Muscle of back (tissue), 13 donors: Measurements from ENCODE around the gene KDELR3. TPM values are rescaled to one million over a fixed set of nuclear protein-coding genes. Genes with fewer than 3 reads are reported as not detected.
A peak's percentile ranks its signal among the peaks of the same experiment; 100 is the strongest.

ENCODE experiments used
- DNase-seq, 3 donors: peaks; one replicate each; pipeline versions ENCODE4 v3.0.0 to v3.0.0-alpha.2; 2013
- long read RNA-seq, 9 donors: transcript quantifications; one replicate each; lab custom pipeline, GENCODE V29; 2026
- polyA plus RNA-seq, 10 donors: library from polyadenylated mRNA; unstranded; fragments of 120-200 nt; gene quantifications; one replicate each; pipeline ENCODE4 v1.2.1, GENCODE V29; 2013; ENCODE audit not compliant: insufficient read length in 10 of 10

The KDELR3 gene
- 10 to 100 TPM; 24.8 to 43.4 (median 37.7) TPM for polyA plus RNA-seq
- long read RNA-seq, donor 1, transcript KDELR3-202 (4 exons, 931 nt), result minor isoform, 7 of 179 reads
- long read RNA-seq, donor 1, transcript KDELR3-201 (5 exons, 1,728 nt), result major isoform, 21 of 179 reads
- long read RNA-seq, donor 1, partial matches to known transcripts, result 119 of 179 reads
- long read RNA-seq, donor 1, other reads (novel, unspliced or antisense), result 32 of 179 reads
- long read RNA-seq, donor 2, transcript KDELR3-201 (5 exons, 1,728 nt), result major isoform, 10 of 12 reads
- long read RNA-seq, donor 2, partial matches to known transcripts, result 0 of 12 reads
- long read RNA-seq, donor 2, other reads (novel, unspliced or antisense), result 0 of 12 reads
- long read RNA-seq, donor 3, result 0 reads
- long read RNA-seq, donor 4, transcript KDELR3-201 (5 exons, 1,728 nt), result major isoform, 27 of 31 reads
- long read RNA-seq, donor 4, partial matches to known transcripts, result 0 of 31 reads
- long read RNA-seq, donor 4, other reads (novel, unspliced or antisense), result 0 of 31 reads
- long read RNA-seq, donor 5, transcript KDELR3-202 (4 exons, 931 nt), result minor isoform, 10 of 36 reads
- long read RNA-seq, donor 5, transcript KDELR3-201 (5 exons, 1,728 nt), result major isoform, 26 of 36 reads
- long read RNA-seq, donor 5, partial matches to known transcripts, result 0 of 36 reads
- long read RNA-seq, donor 5, other reads (novel, unspliced or antisense), result 0 of 36 reads
- long read RNA-seq, donor 6, transcript KDELR3-201 (5 exons, 1,728 nt), result major isoform, 28 of 232 reads
- long read RNA-seq, donor 6, transcript KDELR3-202 (4 exons, 931 nt), result minor isoform, 5 of 232 reads
- long read RNA-seq, donor 6, partial matches to known transcripts, result 172 of 232 reads
- long read RNA-seq, donor 6, other reads (novel, unspliced or antisense), result 27 of 232 reads
- long read RNA-seq, donor 7, transcript KDELR3-202 (4 exons, 931 nt), result minor isoform, 6 of 17 reads
- long read RNA-seq, donor 7, transcript KDELR3-201 (5 exons, 1,728 nt), result major isoform, 11 of 17 reads
- long read RNA-seq, donor 7, partial matches to known transcripts, result 0 of 17 reads
- long read RNA-seq, donor 7, other reads (novel, unspliced or antisense), result 0 of 17 reads
- long read RNA-seq, donor 8, transcript KDELR3-201 (5 exons, 1,728 nt), result major isoform, 20 of 33 reads
- long read RNA-seq, donor 8, transcript KDELR3-202 (4 exons, 931 nt), result minor isoform, 13 of 33 reads
- long read RNA-seq, donor 8, partial matches to known transcripts, result 0 of 33 reads
- long read RNA-seq, donor 8, other reads (novel, unspliced or antisense), result 0 of 33 reads
- long read RNA-seq, donor 9, transcript KDELR3-201 (5 exons, 1,728 nt), result major isoform, 5 of 7 reads
- long read RNA-seq, donor 9, partial matches to known transcripts, result 0 of 7 reads
- long read RNA-seq, donor 9, other reads (novel, unspliced or antisense), result 0 of 7 reads

DNA sequence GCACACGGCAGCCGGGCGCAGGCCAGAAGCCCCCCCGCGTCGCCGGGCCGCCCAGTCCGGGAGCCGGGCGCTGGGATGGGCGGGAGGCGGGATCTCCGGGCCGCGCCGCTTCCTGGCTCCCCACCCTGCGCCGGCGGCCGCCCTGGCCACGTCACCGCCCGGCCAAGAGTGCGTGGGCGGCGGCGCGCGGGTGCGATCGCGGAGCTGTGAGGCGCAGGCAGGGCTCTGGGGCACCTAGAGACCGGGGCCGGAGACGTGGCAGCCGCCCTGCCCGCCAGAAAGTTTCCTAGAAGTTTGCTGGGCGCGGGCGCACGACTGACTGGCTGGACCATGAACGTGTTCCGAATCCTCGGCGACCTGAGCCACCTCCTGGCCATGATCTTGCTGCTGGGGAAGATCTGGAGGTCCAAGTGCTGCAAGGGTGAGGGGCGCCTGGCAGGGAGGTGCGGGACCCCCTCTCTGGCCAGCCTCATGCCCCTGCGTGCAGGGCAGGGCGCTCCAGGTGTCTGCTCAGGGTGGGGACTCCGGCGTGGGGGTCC is at the start of gene KDELR3:
Gene KDELR3 (plus strand): TSS at position 193 of the 539 bp plus-strand sequence. CDS start 138 bp downstream, at position 331.
- peak; percentile 64 to 89 (median 74) for DNase-seq

DNA sequence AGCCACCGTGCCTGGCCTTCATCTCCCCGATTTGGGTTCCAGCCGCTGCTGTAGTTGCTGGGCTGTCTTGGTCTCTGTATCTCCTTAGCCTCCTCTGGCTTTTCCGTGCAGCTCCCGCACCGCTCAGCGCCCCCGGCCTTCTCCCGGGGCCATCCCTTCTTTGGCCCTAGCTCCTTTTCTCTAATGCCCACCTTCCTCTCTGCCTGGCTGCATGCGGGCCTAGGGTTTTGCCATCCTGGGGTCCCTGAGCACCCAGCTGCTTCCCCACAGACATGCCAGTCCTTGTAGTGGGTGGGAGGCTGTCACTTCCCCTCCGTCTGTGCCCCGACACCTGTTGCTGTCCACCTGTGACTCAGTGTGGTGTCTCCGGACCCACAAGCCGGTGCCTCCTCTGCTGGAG is 49.3 kb upstream of the KDELR3 start:
- DNase-seq, result no peak

DNA sequence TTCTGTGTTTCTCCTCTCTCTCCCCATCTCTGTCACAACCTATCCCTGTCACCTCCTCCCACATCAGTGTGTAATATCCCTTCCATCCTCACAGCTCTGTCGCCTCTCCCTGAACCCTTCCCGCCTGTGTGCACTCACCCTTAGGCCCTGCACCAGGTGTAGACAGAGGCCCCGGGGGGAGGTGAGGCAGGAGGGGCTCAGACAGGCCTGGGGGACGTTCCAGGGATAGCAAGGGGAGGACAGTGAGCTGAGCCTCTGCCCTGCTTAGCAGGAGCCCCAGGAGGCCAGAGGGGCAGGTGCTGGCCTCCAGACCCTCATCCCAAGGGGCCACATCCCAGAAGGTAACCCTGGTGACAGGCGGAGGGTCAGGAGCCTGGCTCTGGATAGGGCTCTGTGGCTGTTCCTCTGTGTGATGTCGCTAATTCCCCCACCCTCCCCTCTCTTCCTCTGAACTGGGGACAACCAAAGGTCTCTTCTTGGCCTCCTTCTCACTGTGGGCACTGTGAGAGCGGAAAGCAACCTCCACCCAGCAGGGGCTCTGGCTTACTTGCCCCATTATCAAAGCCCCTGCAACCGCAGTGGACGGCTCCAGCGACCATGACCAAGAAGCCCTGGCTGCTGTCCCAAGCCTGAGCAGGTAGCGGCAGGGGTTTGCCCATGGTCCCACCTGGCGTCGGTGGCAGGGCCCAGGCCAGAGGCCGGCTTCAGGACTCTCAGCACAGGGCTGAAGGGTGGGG is 48.6 kb upstream of the KDELR3 start:
- no peak for DNase-seq

DNA sequence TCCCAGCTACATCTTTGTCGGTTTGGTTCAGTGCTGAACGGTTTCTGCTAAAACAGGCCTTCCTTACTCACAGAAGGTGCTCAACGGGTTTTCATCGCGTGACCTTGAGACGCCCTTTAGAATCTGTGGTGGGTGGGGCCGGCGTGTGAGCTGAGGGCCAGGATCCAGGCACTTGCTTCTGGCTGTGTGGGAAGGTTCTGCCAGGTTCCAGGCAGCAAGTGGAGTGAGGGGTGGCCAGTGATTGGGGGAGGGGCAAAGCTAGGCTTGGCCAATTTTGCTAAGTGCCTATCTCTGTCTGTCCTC is 48.1 kb upstream of the KDELR3 start:
- DNase-seq, result no peak

DNA sequence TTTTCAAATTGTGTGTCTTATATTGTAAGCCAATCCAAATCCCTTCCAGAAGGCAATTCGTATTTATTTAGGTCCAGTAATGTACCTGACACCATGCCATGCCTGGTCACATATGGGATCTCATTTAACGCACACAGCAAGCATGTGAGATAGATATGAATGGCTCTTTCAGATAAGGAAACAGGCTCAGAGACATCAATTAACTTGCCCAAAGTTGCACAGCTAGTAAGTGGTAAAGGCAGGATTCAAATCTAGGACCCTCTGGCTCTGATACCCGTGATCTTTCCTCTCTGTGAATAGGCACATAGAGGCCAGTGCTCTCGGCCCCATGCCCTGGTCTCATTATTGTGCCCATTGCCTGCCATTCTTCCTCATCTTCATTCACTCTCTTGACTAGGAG is 47.2 kb upstream of the KDELR3 start:
- no peak for DNase-seq

DNA sequence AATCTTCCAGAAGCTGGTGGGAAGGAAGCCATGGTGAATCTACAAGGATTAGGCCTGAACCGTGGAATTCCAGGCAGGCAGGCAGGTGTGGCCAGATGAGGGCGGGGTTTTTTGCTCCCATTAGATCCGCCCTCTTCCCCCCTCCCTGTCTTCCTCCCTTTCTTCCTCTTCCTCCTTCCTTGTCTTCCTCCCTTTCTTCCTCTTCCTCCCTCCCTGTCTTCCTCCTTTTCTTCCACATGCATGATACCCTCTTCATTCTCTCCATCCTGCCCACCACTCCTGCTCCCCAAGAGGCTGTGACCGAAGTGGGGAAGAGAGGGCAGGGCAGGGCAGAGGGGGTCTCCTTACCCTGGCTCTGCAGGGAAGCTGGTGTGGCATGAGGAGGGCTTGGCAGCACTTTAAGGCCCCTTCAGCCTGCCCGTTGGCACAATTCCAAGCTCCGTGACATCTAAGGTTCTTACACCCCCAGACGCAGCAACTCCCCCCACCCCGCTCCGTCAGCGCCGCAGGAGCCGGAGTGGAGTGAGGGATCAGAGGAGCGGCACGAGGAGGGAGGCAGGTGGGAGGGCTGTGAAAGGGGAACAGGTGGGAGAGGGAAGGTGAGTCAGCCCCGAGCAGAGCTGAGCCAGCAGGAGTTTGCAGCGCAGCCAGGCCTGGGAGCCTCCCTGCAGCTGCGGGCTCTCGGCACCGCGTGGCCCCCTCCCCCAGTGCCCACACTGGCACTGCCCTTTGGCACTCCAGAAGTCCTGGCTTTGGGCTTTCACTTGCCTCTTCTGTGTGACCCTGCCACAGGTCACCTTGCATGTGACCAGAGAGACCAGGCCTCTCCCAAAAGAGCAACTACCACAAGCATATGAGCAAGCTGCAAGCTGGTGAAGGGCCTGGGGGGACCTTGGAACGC is 45.0 kb upstream of the KDELR3 start:
- no peak for DNase-seq

DNA sequence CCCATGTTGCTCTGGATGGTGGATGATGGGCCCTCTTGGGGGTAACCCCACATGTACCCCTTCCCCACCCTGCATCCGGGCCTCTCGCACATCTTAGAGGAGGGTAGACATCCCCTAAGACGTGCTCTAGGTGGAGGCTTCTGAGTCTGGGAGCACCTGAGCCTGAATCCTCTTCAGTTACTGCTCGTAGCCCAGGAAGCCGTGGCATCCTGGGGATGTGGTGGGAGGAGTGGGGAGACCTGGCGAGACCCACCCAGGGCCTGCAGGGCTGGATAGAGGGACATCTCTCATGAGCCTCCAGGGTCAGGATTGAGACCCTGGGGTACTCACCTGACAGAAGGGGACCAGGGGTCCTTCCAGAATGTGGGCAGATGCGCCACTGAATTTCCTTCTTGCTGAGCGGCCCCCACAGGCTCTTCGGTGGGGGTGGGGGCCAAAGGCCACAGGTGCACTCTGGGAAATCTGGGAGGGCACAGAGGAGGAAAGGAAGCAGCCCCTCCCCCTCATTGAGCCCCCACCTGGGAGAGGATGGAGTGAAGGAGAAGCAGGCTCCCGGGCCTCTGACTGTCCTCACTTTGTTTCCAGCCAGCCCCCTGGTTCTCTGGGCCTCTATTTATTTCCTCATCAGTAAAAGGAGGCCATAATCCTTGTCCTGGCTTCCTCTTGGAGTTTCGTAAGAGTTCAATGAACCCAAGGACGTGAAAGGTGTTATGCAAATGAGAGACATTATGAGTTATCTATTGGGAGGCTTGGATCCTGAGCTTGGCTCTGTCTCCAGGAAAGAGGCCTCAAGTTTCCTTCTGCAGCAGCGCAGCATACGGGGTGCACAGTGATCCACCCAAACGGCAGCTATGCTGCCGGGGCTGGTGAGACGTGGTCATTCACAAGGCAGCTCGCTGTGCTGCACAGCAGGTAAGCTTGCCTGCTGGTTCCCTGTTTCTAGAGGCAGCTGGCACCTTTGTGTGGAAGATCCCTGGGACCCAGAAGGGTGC is 44.1 kb upstream of the KDELR3 start:
- DNase-seq, result no peak

DNA sequence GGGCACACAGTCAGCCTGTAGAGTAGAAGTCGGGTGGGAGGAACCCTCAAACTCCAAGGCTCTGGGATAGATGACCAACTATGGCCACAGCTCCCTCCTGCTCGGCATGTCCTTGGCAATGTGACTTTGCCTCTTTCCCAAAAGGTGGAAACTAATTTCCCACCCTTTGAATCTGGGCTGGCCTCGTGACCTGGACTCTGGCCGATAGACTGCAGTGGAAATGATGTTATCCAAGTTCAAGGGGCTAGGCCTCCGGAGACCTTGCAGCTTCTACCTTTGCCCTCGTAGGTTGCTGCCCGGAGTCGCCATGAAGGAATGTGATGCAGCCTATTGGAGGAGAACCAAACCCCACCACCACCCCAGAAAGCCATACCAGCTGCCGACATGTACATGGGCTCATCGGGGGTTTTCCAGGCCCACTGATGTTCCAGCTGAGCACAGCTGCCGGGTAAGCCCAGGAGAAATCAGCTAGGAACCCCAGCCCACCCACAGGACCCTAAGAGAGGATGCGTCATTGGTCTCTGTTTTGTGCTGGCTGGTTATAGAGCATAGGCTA is 43.3 kb upstream of the KDELR3 start:
- no peak for DNase-seq

DNA sequence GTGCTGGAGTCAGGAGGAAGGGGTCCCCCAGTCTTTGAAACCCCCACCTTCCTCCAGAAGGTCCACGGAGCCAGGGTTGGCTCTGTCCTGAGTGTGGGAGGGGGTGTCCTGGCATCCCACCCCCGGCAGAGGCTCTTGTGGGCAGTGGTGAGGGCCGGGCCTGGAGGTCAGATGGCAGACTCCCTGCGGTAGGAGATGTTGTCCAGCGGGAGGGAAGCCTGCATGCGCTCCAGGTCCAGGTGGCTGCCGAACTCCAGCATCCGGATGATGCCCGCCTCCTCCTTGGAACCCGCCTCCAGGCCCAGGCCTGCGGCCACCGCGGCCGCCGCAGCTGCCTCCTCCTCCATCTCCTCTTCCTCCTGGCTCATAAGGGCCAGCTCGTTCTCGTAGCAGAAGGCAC is 41.3 kb upstream of the KDELR3 start:
- DNase-seq, result no peak

DNA sequence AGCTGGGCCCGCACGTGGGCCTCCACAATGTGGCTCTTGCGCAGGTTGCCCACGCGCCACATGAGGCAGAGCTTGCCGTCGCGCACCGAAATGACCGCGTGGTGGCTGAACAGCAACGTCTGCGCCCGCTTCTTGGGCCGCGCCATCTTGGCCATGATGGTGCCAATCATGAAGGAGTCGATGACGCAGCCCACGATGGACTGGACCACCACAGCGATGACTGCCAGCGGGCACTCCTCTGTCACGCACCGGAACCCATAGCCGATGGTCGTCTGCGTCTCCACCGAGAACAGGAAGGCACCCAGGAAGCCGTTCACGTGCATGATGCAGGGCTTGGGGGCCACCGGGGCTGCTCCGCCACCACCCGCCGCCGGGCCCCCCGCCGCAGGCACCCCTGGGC is 40.4 kb upstream of the KDELR3 start:
- no peak for DNase-seq

DNA sequence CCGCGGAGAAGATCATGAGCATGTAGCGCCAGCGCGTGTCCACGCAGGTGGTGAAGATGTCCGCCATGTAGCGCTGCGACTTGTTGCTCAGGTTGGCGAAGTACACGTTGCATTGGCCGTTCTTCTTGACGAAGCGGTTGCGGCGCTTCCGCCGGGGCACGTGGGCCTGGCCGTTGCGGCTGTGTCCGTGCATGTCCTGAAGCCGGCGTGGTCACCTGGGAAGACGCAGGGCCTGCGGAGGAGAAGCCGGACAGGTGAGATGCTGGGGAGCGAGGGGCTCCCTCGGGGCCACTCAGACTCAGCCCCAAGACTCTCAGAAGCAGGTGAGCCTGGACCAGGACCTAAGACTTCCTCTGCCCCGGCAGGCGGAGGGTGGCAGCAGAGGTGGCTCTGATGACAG is 40.0 kb upstream of the KDELR3 start:
- DNase-seq, result no peak

DNA sequence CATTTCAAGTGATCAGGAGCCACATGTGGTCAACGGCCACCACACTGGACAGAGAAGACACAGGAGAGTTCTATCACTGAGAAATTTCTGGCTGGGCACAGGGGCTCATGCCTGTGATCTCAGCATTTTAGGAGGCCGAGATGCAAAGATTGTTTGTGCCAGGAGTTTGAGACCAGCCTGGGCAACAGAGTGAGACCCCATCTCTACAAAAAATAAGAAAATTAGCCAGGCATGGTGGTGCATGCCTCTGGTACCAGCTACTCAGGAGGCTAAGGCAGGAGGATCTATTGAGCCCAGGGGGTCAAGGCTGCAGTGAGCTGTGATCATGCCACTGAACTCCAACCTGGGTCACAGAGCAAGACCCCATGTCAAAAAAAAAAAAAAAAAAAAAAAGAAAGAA is 39.2 kb upstream of the KDELR3 start:
- DNase-seq, result no peak

DNA sequence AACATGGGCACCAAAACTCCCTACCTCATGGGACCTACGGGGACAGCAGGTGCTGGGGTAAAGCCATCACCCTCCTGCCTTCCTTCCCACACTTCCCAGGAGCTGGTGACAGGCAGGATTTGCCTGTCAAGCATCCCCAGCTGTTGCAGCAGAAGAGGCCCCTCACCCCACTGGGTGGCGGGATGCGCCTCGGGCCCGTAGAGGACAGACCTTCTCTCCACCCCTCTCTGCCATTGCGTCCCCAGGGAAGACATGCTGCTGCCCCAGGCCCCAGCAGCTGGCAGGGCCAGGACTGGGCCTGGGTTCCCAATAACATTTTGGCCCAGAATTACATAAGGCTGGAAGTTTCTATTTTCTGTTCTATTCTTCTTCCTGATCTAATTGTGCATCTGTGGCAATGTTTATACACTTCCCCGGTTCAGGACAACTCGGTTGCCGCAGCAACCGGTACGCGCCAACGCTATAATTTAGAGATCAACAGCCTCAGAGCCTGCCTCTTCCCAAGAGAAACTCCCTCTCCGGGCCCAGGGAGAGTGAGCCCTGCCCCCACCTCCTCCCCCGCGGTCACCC is 38.3 kb upstream of the KDELR3 start:
- peak in 2 of 3 donors; percentile 31 to 71 for DNase-seq

DNA sequence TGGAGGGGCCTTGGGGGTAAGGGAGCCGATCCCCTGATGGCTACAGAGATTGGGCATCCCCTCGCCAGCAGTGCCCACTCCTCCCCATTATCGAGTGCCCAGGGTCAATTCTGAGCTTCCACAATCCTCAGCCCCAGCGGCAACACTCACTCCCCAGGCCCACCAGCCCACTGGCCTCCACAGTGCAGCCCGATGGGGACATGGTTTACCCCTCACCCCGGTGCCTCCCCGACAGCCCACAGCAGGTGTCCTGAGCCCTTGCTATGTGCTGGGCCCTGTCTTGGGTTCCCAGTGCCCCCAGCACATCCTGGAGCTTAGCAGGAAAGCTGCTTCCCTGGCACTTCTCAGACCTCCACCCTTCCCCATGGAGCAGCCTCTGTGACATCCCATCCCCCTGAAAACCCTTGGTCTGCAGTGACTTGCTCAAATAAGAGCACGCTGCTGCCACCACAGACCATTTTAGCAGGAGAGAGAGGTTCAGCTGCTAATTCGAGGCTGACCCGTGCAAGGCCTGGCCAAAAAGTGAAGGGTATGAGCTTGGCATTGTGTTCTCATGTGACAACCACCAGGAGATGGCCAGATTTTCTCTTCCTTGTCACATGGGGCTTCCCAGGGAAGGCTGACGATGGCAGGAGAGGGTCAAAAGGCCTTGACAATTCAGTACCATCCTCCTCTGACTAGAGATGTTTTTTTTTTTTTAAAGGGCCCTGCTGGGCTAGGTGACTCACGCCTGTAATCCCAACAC is 36.5 kb upstream of the KDELR3 start:
- DNase-seq, result no peak

DNA sequence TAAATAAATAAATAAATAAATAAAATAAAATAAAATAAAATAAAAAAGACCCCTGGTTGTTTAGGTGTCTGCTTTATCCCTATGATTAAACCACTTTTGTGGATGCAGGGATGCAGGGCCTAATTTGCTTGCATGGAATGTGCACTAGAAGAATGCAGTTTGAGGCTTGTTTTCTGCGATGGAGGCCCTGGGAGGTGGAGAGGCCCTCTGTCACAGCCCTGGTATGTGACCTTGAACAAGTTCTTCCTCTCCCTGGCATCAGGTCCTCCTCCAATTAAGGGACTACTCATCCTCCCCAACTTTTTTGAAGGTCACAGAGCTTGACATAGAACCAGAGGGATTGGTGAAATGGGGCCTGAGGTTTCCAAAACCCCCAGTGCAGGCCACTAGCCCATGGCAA is 35.6 kb upstream of the KDELR3 start:
- DNase-seq, result no peak

DNA sequence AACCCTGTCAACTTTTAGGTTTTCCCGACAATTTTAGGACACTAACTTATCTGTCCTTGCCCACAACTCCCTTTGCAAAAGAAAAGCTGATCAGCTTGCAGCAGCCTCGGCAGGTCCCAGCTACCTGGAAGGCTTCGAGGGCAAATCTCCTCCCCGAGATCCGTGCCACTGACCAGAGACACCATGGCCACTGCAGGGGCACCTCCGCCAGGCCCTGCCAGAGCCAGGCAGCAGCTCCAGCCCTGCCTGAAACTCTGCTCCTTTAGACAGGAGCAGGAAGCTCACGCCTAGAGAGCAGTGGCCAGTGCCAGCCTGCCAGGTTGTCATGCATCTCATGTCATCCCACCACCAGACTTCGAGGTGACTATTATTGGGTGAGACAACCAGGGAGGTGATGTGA is 34.0 kb upstream of the KDELR3 start:
- no peak for DNase-seq

DNA sequence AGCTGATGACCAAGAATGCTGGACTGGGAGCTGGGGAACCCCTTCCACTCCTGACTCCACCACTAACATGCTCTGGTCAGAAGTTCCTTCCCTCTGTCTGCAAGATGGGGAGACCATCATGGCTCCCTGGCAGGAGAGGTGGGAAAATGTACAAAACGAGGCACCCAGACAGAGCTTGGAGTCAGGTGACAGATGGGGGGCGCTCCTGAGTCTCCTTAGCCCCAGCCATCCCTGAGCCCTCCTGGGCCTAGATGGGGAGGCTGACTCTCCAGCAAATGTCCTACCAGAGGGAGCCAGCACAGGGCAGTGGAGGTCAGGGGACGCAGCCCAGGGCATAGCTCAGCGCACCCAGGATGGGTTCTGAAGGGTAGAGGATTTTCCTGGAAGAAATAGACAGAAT is 32.9 kb upstream of the KDELR3 start:
- DNase-seq, result no peak
